Measurements from ENCODE around the gene SUB1. TPM values are rescaled to one million over a fixed set of nuclear protein-coding genes. Genes with fewer than 3 reads are reported as not detected.
"Not testable (repeated sequence)": the region's sequence is repeated elsewhere in the genome, so short reads cannot be mapped to it uniquely, and the experiment has no call there.

The SUB1 gene
- 150 to 432 TPM (median 162 TPM) in 3 replicates for polyA plus RNA-seq
- polyA plus RNA-seq (2011; ENCODE audit: low read depth), result 131 TPM
- 254 and 350 TPM in 2 replicates for polyA plus RNA-seq (2011; cell fraction: cytosol; rRNA removed)
- polyA plus RNA-seq (2011; cell fraction: nucleus; rRNA removed), result 71.4 and 177 TPM in 2 replicates
- 194 and 252 TPM in 2 replicates for polyA plus RNA-seq (2012; ENCODE audit: low replicate concordance)
- polyA minus RNA-seq, result 2.4 to 28.7 TPM (median 11.3 TPM) in 3 replicates
- 19.0 TPM for polyA minus RNA-seq (2011; cell fraction: cytosol; rRNA and poly(A)+ RNA removed)
- 10.9 and 22.6 TPM in 2 replicates for polyA minus RNA-seq (2011; cell fraction: nucleus; rRNA and poly(A)+ RNA removed)

- Histone ChIP-seq H3K4me1 (ENCODE audit: control insufficient read depth, extremely low read depth, insufficient read depth, low read length) (peaks cover 9% of the 10 kb centered on the region), H3K36me3 (ENCODE audit: control insufficient read depth in 2 of 2, extremely low read depth in 1 of 2, insufficient read depth in 2 of 2, low read length in 2 of 2) (peaks cover 6 to 14% of the 10 kb centered on the region in 2 experiments), H3K27ac (ENCODE audit: control insufficient read depth, insufficient read depth, low read length) (peak within 1 kb of the TSS; percentile 80), H3K27me3 (ENCODE audit: control insufficient read depth, extremely low read depth, insufficient read depth, low read length) (no peaks in the 10 kb centered on the region), H3K9me3 (ENCODE audit: control insufficient read depth, low read depth, low read length) (no peaks in the 10 kb centered on the region), H3K4me2 (ENCODE audit: control insufficient read depth, extremely low read depth, insufficient read depth, low read depth, low read length) (peak within 1 kb of the TSS; percentile 90), H2AFZ (ENCODE audit: control insufficient read depth, low read length) (peak within 1 kb of the TSS; percentile 19), H3K79me2 (ENCODE audit: control insufficient read depth, insufficient read depth, low read length) (peaks cover 43% of the 10 kb centered on the region), H3K9ac (ENCODE audit: control insufficient read depth, extremely low read depth, insufficient read depth, low read length) (peak within 1 kb of the TSS; percentile 87), H3K9me1 (ENCODE audit: control insufficient read depth, extremely low read depth, insufficient read depth, low read length) (peaks cover 2% of the 10 kb centered on the region), H4K20me1 (ENCODE audit: control insufficient read depth, extremely low read depth, insufficient read depth, low read length) (peaks cover 8% of the 10 kb centered on the region), H3K4me3 (ENCODE audit: control insufficient read depth in 2 of 3, extremely low read depth in 1 of 3, insufficient read depth in 2 of 3, low read depth in 1 of 3, low read length in 3 of 3) (peak within 1 kb of the TSS; percentile 88 to 99 (median 90))
- FAIRE-seq, result no peak
- TF ChIP-seq, protein P1, sequence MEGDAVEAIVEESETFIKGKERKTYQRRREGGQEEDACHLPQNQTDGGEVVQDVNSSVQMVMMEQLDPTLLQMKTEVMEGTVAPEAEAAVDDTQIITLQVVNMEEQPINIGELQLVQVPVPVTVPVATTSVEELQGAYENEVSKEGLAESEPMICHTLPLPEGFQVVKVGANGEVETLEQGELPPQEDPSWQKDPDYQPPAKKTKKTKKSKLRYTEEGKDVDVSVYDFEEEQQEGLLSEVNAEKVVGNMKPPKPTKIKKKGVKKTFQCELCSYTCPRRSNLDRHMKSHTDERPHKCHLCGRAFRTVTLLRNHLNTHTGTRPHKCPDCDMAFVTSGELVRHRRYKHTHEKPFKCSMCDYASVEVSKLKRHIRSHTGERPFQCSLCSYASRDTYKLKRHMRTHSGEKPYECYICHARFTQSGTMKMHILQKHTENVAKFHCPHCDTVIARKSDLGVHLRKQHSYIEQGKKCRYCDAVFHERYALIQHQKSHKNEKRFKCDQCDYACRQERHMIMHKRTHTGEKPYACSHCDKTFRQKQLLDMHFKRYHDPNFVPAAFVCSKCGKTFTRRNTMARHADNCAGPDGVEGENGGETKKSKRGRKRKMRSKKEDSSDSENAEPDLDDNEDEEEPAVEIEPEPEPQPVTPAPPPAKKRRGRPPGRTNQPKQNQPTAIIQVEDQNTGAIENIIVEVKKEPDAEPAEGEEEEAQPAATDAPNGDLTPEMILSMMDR (optimal IDR thresholded peaks at IDR 0.05 in 1 of 3, IDR thresholded peaks at IDR 0.05 in 1 of 3, conservative IDR thresholded peaks at IDR 0.05 in 1 of 3; ENCODE audit: extremely low read depth in 1 of 3, insufficient read depth in 2 of 3, low read length in 3 of 3), result peak in 2 of 3 experiments; percentile 15 to 36
- no peak for TF ChIP-seq EZH2 (IDR thresholded peaks at IDR 0.05; ENCODE audit: low read length)
- dilution Hi-C loops (cut with MboI; ENCODE audit: extremely low pct_ligation_motif_present, low sequenced_read_pairs), result no loop called here
- peak; percentile 69 for DNase-seq (ENCODE audit: low read depth, low spot score)
These were observed at the start of gene SUB1 for GRCh38 chr5:32585446-32586275. Gene SUB1, plus strand, starts transcription at chr5:32585557. Its CDS starts 2,956 bp downstream, at chr5:32588513.

GRCh38 chr5:32536246-32536645, 49.1 kb upstream of the SUB1 start:
- Histone ChIP-seq H3K9ac (ENCODE audit: control insufficient read depth, extremely low read depth, insufficient read depth, low read length) (no peak overlapping the region), H3K4me1 (ENCODE audit: control insufficient read depth, extremely low read depth, insufficient read depth, low read length) (peaks cover 7% of the 10 kb centered on the region), H3K9me3 (ENCODE audit: control insufficient read depth, low read depth, low read length) (no peaks in the 10 kb centered on the region), H3K36me3 (ENCODE audit: control insufficient read depth in 2 of 2, extremely low read depth in 1 of 2, insufficient read depth in 2 of 2, low read length in 2 of 2) (no peaks in the 10 kb centered on the region), H4K20me1 (ENCODE audit: control insufficient read depth, extremely low read depth, insufficient read depth, low read length) (no peaks in the 10 kb centered on the region), H3K4me2 (ENCODE audit: control insufficient read depth, extremely low read depth, insufficient read depth, low read depth, low read length) (no peak overlapping the region), H3K4me3 (ENCODE audit: control insufficient read depth in 2 of 3, extremely low read depth in 1 of 3, insufficient read depth in 2 of 3, low read depth in 1 of 3, low read length in 3 of 3) (no peak overlapping the region), H3K9me1 (ENCODE audit: control insufficient read depth, extremely low read depth, insufficient read depth, low read length) (no peaks in the 10 kb centered on the region), H3K27me3 (ENCODE audit: control insufficient read depth, extremely low read depth, insufficient read depth, low read length) (no peaks in the 10 kb centered on the region), H3K27ac (ENCODE audit: control insufficient read depth, insufficient read depth, low read length) (no peak overlapping the region), H3K79me2 (ENCODE audit: control insufficient read depth, insufficient read depth, low read length) (no peaks in the 10 kb centered on the region), H2AFZ (ENCODE audit: control insufficient read depth, low read length) (no peak overlapping the region)
- DNase-seq (ENCODE audit: low read depth, low spot score) (no peak), FAIRE-seq (no peak)
- TF ChIP-seq, protein P1 (optimal IDR thresholded peaks at IDR 0.05 in 1 of 3, IDR thresholded peaks at IDR 0.05 in 1 of 3, conservative IDR thresholded peaks at IDR 0.05 in 1 of 3; ENCODE audit: extremely low read depth in 1 of 3, insufficient read depth in 2 of 3, low read length in 3 of 3), result no peak
- no peak for TF ChIP-seq EZH2 (IDR thresholded peaks at IDR 0.05; ENCODE audit: low read length)
- dilution Hi-C loops (cut with MboI; ENCODE audit: extremely low pct_ligation_motif_present, low sequenced_read_pairs), result no loop called here

DNA sequence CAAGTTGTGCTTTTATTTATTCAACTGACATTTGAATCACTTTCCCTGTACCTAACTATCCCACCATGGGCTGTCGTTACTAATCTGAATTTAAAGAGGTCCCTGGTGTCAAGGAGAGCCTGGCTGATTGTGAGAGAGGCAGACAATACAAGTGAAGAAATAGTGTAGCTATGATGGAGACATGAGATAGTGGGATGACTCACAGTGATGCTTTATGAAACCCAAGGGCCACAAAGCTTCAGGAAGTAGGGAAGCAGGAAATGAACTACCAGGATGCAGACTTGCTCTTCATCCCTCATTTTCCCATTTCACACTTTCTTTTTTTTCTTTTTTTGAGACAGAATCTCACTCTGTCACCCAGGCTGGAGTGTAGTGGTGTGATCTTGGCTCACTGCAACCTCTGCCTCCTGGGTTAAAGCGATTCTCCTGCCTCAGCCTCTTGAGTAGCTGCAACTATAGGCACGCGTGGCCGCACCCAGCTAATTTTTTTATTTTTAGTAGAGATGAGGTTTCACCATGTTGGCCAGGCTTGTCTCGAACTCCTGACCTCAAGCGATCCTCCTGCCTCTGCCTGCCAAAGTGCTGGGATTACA, 47.8 kb upstream of the SUB1 start:
- not testable (repeated sequence) for DNase-seq (ENCODE audit: low read depth, low spot score)

More for the DNA sequence above, 47.8 kb upstream of the SUB1 start:
- H4K20me1 ChIP-seq (ENCODE audit: control insufficient read depth, extremely low read depth, insufficient read depth, low read length); H3K27ac ChIP-seq (ENCODE audit: control insufficient read depth, insufficient read depth, low read length); H3K4me3 ChIP-seq (ENCODE audit: control insufficient read depth in 2 of 3, extremely low read depth in 1 of 3, insufficient read depth in 2 of 3, low read depth in 1 of 3, low read length in 3 of 3); H3K27me3 ChIP-seq (ENCODE audit: control insufficient read depth, extremely low read depth, insufficient read depth, low read length); H3K4me2 ChIP-seq (ENCODE audit: control insufficient read depth, extremely low read depth, insufficient read depth, low read depth, low read length); H3K4me1 ChIP-seq (ENCODE audit: control insufficient read depth, extremely low read depth, insufficient read depth, low read length); dilution Hi-C loops (cut with MboI; ENCODE audit: extremely low pct_ligation_motif_present, low sequenced_read_pairs); H3K79me2 ChIP-seq (ENCODE audit: control insufficient read depth, insufficient read depth, low read length); H3K9me1 ChIP-seq (ENCODE audit: control insufficient read depth, extremely low read depth, insufficient read depth, low read length); H2AFZ ChIP-seq (ENCODE audit: control insufficient read depth, low read length); H3K36me3 ChIP-seq (ENCODE audit: control insufficient read depth in 2 of 2, extremely low read depth in 1 of 2, insufficient read depth in 2 of 2, low read length in 2 of 2); H3K9me3 ChIP-seq (ENCODE audit: control insufficient read depth, low read depth, low read length); H3K9ac ChIP-seq (ENCODE audit: control insufficient read depth, extremely low read depth, insufficient read depth, low read length): not testable (repeated sequence)
- FAIRE-seq, result peak; percentile 61

Data from keratinocyte (primary cell).